Astrocyte (in vitro differentiated cells and primary cell): ENCODE data around the gene TRAK1.

Experiments used
- CTCF ChIP-seq: IDR thresholded peaks from 2 replicates; pipeline ENCODE4 v1.5.1; 2011; ENCODE audit warnings: low read depth, mild to moderate bottlenecking, inconsistent platforms, low read length, moderate library complexity; ENCODE audit not compliant: insufficient read depth
- EZH2 ChIP-seq: IDR thresholded peaks from 2 replicates; pipeline ENCODE4 v1.6.1; 2012; ENCODE audit warnings: mild to moderate bottlenecking, low read length, inconsistent platforms; ENCODE audit not compliant: insufficient read depth

GRCh38 chr3:42176242-42177034 is 85.3 kb downstream of the TRAK1 start:
- no peak for TF ChIP-seq CTCF
- no peak for TF ChIP-seq EZH2
